HUDEP-2 (cell line): ENCODE results near the gene DNAJC22.
"Not testable (repeated sequence)": the region's sequence is repeated elsewhere in the genome, so short reads cannot be mapped to it uniquely, and the experiment has no call there.

Source experiments
- DNase-seq, 76 experiments: peaks; one replicate each; lab custom pipeline; 2025; ENCODE audit not compliant: unreplicated experiment in 76 of 76; lab: John Stamatoyannopoulos, UW

The DNAJC22 gene

GRCh38 chr12:49346659-49347310 lies at the start of gene DNAJC22:
TSS of gene DNAJC22 (plus strand) at chr12:49346888. CDS start at chr12:49348873, 1,985 bp downstream.
- peak in 7 of 76 experiments; percentile 6 to 32 (median 17) for DNase-seq

DNA sequence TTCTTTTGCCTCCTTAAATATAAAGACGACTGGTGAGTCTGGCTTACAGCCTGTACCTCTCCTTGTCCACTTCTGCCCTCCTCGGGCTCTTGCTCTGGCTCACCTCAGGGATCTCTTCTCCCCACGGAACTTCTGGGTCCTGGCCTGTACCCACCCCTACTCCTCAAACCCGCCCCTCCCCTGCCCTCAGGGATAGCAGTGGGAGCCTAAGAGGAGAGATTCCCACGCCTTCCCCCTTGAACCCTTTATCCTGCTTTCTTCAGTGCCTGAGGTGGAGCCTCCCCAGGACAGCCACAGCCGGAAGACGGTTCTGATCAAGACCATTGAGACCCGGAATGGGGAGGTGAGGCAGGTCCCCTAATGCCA lies 49.0 kb upstream of the DNAJC22 start:
- no peak for DNase-seq

DNA sequence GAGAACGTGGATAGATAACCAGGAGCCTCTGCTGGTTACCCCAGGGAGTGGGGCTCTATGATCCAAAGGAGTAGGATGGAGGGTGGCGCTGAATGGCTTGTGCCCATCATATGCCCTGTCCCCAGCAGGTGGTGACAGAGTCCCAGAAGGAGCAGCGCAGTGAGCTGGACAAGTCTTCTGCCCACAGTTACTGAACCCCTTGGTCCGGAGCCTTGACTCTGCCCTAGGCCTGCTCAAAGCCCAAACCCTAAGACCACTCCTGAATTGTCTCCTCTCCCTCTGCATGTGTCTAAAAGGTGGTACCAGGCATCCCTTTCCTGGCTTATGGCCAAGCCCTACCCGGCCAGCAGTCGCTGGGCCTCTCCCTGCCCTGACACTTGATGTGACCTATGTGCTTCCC lies 48.5 kb upstream of the DNAJC22 start:
- DNase-seq = peak in 10 of 76 experiments; percentile 8 to 35 (median 19)

- DNase-seq = peak in 5 of 76 experiments; percentile 2 to 27 (median 14)
Measured at GRCh38 chr12:49301760-49302159, 44.9 kb upstream of the DNAJC22 start.

DNA sequence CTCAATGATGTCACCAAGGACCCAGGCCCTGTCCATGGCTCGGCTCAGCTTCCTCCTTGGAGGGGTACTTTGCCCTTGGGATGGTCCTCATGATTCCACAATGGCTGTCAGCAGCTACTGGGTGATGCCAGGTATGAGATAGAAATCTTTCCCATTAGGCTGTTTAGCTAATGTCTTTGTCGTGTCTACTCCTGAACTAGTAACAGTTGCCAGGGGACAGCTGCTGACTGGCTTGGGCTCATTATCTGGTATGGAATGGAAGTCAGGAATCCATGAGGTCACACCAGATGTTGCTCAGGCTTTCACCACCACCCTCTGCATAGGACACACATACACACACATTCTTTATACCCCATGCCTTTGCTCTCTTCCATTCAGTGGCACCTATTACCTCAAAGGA lies 42.5 kb upstream of the DNAJC22 start:
- DNase-seq = no peak

DNA sequence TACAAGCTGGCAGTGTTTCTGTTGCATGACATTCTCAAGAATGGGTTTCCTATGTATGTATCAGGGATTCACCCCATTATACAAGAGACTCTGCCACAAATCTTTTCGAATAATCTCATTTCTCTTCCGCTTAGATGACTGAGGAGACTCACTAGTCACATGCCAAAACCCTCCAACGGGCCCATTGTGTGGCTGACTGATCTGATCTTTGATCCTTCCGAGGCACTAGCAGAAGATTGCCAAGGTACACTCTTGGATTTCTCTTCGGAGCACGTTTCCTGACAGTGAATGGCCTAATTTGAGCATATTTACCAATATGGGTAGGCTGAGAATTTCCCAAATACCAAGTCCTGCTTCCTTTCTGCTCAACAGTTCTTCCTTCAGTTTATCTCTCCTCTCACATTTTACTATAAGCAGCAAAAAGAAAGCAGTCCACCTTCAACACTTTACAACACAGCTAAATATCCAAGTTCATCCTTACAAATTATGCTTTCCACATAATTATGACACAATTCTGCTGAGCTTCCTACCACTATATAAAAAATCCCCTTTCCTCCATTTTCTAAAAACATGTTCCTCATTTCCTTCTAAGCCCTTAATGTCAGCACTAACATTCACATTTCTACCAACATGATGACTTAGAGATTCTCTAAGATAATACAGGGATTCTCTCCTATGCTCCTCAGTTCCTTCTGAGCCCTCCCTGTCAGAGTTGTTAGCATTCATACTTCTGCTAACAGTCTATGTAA lies 40.8 kb upstream of the DNAJC22 start:
- no peak for DNase-seq

GRCh38 chr12:49309386-49309785 lies 37.3 kb upstream of the DNAJC22 start:
- DNase-seq = no peak

DNA sequence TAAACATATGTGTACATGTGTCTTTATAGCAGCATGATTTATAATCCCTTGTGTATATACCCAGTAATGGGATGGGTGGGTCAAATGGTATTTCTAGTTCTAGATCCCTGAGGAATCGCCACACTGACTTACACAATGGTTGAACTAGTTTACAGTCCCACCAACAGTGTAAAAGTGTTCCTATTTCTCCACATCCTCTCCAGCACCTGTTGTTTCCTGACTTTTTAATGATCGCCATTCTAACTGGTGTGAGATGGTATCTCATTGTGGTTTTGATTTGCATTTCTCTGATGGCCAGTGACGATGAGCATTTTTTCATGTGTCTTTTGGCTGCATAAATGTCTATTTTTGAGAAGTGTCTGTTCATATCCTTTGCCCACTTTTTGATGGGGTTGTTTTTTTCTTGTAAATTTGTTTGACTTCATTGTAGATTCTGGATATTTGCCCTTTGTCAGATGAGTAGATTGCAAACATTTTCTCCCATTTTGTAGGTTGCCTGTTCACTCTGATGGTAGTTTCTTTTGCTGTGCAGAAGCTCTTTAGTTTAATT lies 36.2 kb upstream of the DNAJC22 start:
- DNase-seq = not testable (repeated sequence)

DNA sequence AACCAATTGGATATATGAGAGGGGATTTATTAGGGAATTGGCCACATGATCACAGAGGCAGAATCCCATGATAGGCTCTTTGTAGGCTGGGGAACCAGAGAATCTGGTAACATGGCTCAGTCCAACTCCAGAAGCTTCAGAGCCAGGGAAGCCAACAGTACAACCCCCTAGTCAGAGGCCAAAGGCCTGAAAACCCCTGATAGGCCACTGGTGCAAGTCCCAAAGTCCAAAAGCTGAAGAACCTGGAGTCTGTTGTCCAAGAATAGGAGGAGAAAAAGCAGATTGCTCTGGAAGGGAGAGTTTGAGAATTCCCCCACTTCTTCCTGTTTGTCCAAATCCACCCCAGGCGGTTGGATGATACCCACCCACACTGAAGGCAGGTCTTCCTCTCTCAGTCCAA lies 31.9 kb upstream of the DNAJC22 start:
- no peak for DNase-seq

DNA sequence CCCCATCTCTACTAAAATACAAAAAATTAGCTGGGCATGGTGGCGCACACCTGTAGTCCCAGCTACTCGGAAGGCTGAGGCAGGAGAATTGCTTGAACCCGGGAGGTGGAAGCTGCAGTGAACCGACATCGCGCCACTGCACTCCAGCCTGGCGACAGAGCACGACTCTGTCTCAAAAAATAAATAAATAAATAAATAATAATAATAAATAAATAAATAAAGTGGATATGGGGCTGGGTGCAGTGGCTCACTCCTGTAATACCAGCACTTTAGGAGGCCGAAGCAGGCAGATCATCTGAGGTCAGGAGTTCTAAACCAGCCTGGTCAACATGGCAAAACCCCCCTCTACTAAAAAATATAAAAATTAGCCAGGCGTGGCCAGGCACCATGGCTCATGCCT lies 29.6 kb upstream of the DNAJC22 start:
- DNase-seq = not testable (repeated sequence)

DNA sequence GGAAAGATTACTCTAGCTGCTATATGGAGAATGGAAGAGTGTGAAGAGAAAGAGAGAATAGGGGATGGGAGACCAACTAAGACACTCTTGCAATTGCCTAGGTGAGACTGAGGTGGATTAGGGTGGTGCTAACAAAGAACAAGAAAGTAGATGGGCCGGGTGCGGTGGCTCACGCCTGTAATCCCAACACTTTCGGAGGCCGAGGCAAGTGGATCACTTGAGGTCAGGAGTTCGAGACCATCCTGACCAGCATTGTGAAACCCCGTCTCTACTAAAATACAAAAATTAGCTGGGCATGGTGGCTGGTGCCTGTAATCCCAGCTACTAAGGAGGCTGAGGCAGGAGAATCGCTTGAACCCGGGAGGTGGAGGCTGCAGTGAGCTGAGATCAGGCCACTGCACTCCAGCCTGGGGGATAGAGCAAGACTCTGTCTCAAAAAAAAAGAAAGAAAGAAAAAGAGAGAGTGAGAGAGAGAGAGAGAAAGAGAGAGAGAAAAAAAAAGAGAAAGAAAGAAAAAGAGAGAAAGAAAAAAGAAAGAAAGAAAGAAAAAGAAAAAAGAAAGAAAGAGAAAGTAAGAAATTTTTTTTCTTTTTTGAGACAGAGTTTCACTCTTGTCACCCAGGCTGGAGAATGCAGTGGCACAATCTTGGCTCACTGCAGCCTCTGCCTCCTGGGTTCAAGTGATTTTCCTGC lies 26.1 kb upstream of the DNAJC22 start:
- not testable (repeated sequence) for DNase-seq

DNA sequence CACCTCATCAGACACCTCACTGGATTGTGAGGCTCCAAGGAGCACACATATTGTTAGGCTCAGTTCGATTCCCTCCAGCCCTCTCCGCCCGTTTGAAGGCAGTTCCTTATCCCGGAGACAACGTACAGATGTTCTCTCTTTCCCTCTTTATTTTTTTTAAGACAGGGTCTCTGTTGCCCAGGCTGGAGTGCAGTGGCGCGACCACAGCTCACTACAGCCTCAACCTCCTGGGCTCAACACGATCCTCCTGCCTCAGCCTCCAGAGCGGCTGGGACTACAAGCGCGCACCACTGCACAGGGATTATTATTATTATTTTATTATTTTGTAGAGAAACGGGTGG lies 24.4 kb upstream of the DNAJC22 start:
- DNase-seq = no peak

DNA sequence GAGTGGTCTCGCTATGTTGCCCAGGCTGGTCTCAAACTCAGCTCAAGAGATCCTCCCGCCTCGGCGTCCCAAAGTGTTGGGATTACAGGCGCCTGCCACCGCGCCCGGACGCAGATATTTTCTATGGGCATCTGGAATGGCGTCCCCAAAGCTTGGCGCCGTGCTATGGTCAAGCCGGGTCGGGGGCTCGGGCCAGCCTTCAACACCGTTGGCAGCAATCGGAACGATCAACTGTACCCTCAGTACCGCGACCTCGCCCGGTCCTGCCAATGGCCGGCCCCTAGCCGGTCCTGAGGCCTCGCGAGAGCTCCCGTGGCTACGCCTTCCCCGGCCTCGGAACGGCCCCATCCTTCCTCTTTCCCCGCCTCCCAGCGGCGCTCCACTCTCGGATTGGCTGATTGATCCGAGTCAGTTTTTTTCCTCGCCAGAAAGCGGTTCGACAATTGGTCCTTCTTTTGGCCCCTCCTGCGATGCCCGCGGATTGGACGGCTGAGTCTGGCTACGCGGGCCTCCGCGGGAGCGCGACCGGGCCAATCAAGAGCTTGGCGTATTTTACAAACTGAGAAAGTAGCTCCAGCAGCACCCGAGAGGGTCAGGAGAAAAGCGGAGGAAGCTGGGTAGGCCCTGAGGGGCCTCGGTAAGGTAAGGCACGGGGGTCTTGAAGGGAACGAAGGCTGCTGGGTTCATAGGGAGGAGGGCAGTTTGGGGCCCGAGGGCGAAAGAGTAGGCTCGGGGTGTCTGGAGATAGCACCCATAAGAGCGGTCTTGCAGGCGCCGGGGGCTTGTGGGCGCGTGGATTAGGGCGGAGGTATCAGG lies 23.8 kb upstream of the DNAJC22 start, which contains the start of gene TROAP:
TROAP (plus strand) TSS at position 548 of the 816 bp plus-strand sequence. CDS start 354 bp downstream, outside the sequence.
- DNase-seq = peak in 75 of 76 experiments; percentile 48 to 99 (median 97)

- no peak for DNase-seq
Measured at GRCh38 chr12:49323524-49324097, 23.1 kb upstream of the DNAJC22 start.

GRCh38 chr12:49325606-49326005 lies 21.1 kb upstream of the DNAJC22 start:
- DNase-seq = no peak

DNA sequence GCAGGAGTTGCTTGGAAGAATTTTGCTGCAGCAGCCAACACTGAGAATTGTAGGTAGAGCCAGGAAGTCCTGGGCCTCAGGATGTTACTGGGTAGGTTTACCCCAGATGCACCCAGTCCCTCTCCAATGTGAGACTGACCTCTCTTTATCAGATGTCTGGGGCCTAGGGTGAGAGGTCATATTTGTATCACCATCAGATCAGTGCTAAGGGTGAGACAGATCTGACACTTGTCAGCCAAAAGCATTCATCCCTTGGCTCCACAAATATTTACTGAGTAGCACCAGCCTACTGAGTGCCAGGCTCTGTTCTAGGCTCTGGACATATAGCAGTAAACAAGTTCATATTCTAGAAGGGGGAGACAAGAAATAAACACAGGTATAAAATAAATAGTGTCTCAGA lies 19.3 kb upstream of the DNAJC22 start:
- DNase-seq = no peak

- DNase-seq = no peak
Measured at GRCh38 chr12:49327887-49328286, 18.8 kb upstream of the DNAJC22 start.

DNA sequence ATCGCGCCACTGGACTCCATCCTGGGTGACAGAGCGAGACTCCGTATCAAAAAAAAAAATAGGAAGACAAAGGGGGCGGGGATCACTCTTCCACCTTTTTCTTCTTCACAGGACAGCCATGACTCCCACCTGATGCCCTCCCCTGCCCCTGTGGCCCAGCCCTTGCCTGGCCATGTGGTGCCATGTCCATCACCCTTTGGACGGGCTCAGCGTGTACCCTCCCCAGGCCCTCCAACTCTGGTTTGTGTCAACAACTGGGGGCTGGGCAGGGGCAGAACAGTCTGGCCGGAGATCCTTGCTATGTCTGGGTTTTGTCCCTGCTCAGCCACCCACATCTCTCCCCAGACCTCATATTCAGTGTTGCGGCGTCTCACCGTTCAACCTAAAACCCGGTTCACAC lies 17.9 kb upstream of the DNAJC22 start:
- DNase-seq = no peak

GRCh38 chr12:49330032-49330619 lies 16.6 kb upstream of the DNAJC22 start:
- no peak for DNase-seq
